Gastrocnemius medialis (tissue), 4 donors: ENCODE results near the gene ROR2. TPM values are rescaled to one million over a fixed set of nuclear protein-coding genes. Genes with fewer than 3 reads are reported as not detected.
"Not testable (repeated sequence)": the region's sequence is repeated elsewhere in the genome, so short reads cannot be mapped to it uniquely, and the experiment has no call there.

ENCODE experiments used
- ATAC-seq, 2 donors: fragments of 150-250 bp; one replicate each; pipeline ENCODE4 v1.9.1; 2016
- DNase-seq, 2 donors: peaks; one replicate each; pipeline ENCODE4 v3.0.0-alpha.2; 2019
- H3K27ac ChIP-seq, 4 donors: fragments of 200-600 bp; sonication (generic); 1 replicate in 1 of 4; 2 replicates in 3 of 4; pipeline ENCODE4 v1.5.1; 2016 to 2018; ENCODE audit warnings: mild to moderate bottlenecking in 2 of 4, moderate library complexity in 1 of 4
- H3K27me3 ChIP-seq, 3 donors: fragments of 200-600 bp; sonication (generic) in 2 of 3; 1 replicate in 1 of 3; 2 replicates in 2 of 3; pipeline versions ENCODE4 v1.5.1 to v1.6.0; 2016 to 2019; ENCODE audit warnings: mild to moderate bottlenecking in 1 of 3, moderate library complexity in 1 of 3
- H3K36me3 ChIP-seq, 2 donors: fragments of 200-600 bp; sonication (generic) in 1 of 2; one replicate each; pipeline ENCODE4 v1.5.1; 2017 to 2018
- H3K4me1 ChIP-seq, 2 donors: fragments of 200-600 bp; sonication (generic) in 1 of 2; one replicate each; pipeline ENCODE4 v1.5.1; 2016 to 2017; ENCODE audit warnings: mild to moderate bottlenecking in 2 of 2
- H3K4me3 ChIP-seq, 4 donors: fragments of 200-600 bp; sonication (generic) in 3 of 4; 1 replicate in 1 of 4; 2 replicates in 3 of 4; pipeline ENCODE4 v1.5.1; 2016 to 2019; ENCODE audit warnings: mild to moderate bottlenecking in 2 of 4
- H3K9me3 ChIP-seq, 3 donors: fragments of 200-600 bp; sonication (generic) in 2 of 3; 1 replicate in 1 of 3; 2 replicates in 2 of 3; pipeline ENCODE4 v1.5.1; 2016 to 2019
- POLR2A ChIP-seq, 2 donors: fragments of 450-650 bp; IDR thresholded peaks; one replicate each; pipeline ENCODE4 v1.6.1; 2017; ENCODE audit warnings: antibody characterized with exemption in 2 of 2, mild to moderate bottlenecking in 2 of 2, moderate library complexity in 2 of 2
- in situ Hi-C, 4 donors: fragments of 200-750 bp; cut with MboI; loops; one replicate each; pipeline versions ENCODE4 v1.15.0 to v1.8.0; 2017; ENCODE audit warnings: low sequenced_read_pairs in 4 of 4
- intact Hi-C: fragments of 100-400 bp; cut with DNase I; formaldehyde crosslinking; loops from one replicate; pipeline ENCODE4 v1.15.1; 2023; ENCODE audit warnings: low total_unique reads
- total RNA-seq, 4 donors: library from RNA; depleted of rRNA; stranded (reverse); fragments of >200 nt; gene quantifications; one replicate each; pipeline versions ENCODE4 v1.1.0 to v1.2.3, GENCODE V29; 2016
- TF ChIP-seq, protein P1 (sequence below), 5 experiments: fragments of 450-650 bp in 3 of 5; fragments of 200-600 bp in 2 of 5; sonication (generic) in 2 of 5; IDR thresholded peaks in 4 of 5; conservative IDR thresholded peaks in 1 of 5; 1 replicate in 4 of 5; 2 replicates in 1 of 5; pipeline ENCODE4 v1.5.1; 2016 to 2019; ENCODE audit warnings: antibody characterized with exemption in 5 of 5, mild to moderate bottlenecking in 3 of 5, moderate library complexity in 3 of 5

Gene ROR2
- total RNA-seq, 4 donors from 2014 or later: 0.15 to 1.2 (median 0.61) TPM

DNA sequence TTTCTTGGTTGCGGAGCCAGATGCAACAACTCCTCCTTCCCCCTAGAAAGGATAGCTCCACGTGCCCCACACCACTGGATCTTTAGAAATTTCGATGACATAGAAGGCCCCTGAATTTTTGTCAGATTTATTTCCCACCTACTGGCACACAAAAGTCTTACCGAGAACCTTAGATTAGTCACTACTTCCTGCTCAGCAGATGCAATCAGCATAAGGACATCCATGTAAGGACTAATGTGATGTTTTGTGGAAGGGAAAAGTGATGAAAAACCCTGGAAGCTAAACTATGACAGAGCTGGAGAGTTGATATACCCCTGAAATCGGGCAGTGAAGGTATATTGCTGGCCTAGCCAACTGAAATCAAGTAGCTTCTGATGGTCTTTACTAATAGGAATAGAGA is 400.9 kb downstream of the ROR2 start:
- Histone ChIP-seq H3K4me3 (no peak overlapping the region), H3K9me3 (no peaks in the 10 kb centered on the region), H3K27ac (no peak overlapping the region), H3K36me3 (no peaks in the 10 kb centered on the region), H3K4me1 (no peaks in the 10 kb centered on the region), H3K27me3 (no peaks in the 10 kb centered on the region)
- intact Hi-C loops: no loop called here
- no peak for DNase-seq
- in situ Hi-C loops: no loop called here
- ATAC-seq: no peak
- no peak for TF ChIP-seq POLR2A (IDR thresholded peaks at IDR 0.05)
- TF ChIP-seq, protein P1, sequence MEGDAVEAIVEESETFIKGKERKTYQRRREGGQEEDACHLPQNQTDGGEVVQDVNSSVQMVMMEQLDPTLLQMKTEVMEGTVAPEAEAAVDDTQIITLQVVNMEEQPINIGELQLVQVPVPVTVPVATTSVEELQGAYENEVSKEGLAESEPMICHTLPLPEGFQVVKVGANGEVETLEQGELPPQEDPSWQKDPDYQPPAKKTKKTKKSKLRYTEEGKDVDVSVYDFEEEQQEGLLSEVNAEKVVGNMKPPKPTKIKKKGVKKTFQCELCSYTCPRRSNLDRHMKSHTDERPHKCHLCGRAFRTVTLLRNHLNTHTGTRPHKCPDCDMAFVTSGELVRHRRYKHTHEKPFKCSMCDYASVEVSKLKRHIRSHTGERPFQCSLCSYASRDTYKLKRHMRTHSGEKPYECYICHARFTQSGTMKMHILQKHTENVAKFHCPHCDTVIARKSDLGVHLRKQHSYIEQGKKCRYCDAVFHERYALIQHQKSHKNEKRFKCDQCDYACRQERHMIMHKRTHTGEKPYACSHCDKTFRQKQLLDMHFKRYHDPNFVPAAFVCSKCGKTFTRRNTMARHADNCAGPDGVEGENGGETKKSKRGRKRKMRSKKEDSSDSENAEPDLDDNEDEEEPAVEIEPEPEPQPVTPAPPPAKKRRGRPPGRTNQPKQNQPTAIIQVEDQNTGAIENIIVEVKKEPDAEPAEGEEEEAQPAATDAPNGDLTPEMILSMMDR (IDR thresholded peaks at IDR 0.05 in 4 of 5, conservative IDR thresholded peaks at IDR 0.05 in 1 of 5): no peak

DNA sequence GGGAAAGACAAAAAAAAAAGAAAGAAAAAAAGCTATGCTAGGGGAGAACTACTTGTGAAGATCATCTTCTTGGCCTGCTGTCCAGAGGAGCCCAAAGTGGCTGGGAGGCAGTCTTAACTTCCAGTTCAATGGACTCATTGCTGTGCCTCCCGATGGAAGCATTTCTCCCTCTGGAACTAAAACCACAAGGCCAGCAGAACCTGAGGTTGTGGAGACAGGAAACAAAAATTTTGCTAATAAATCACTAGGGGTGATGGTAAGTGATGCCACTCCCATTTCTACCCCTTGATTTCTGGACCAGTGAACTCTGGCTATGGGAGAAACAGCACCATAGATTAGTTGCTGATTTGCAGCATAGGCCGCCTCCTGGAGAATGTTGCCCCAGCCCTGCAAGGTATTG is 402.9 kb downstream of the ROR2 start:
- TF ChIP-seq, protein P1 (IDR thresholded peaks at IDR 0.05 in 4 of 5, conservative IDR thresholded peaks at IDR 0.05 in 1 of 5): no peak
- in situ Hi-C loops: no loop called here

DNA sequence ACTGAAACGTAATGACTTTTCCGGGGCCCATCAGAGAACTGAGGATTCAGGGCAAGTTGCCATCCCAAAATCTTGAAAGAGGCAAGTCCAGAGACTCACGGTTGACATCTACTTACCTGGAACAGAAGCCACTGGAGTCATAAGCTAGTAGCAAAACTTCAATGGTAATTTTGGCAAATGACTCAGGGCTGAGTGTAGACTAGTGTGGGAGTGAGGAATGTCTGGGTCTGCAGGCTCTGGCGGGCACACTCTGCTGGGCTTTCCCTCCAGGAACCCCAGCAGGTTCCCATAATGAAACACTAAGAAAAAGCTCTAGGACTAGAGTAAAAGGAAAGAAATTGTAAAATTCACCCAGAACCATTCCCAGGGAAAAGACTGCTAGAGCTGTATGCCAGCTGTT is 403.5 kb downstream of the ROR2 start:
- ATAC-seq: no peak
- TF ChIP-seq POLR2A (IDR thresholded peaks at IDR 0.05): no peak
- TF ChIP-seq, protein P1 (IDR thresholded peaks at IDR 0.05 in 4 of 5, conservative IDR thresholded peaks at IDR 0.05 in 1 of 5): no peak
- Histone ChIP-seq H3K4me1 (no peaks in the 10 kb centered on the region), H3K9me3 (no peaks in the 10 kb centered on the region), H3K36me3 (no peaks in the 10 kb centered on the region), H3K27me3 (no peaks in the 10 kb centered on the region), H3K27ac (no peak overlapping the region), H3K4me3 (no peak overlapping the region)
- DNase-seq: no peak
- intact Hi-C loops: no loop called here
- in situ Hi-C loops: no loop called here

More for the DNA sequence above, 402.9 kb downstream of the ROR2 start:
- Histone ChIP-seq H3K27ac (no peak overlapping the region), H3K4me3 (no peak overlapping the region), H3K4me1 (no peaks in the 10 kb centered on the region), H3K36me3 (no peaks in the 10 kb centered on the region), H3K9me3 (no peaks in the 10 kb centered on the region), H3K27me3 (no peaks in the 10 kb centered on the region)
- intact Hi-C loops: no loop called here
- ATAC-seq (no peak), DNase-seq (no peak)

DNA sequence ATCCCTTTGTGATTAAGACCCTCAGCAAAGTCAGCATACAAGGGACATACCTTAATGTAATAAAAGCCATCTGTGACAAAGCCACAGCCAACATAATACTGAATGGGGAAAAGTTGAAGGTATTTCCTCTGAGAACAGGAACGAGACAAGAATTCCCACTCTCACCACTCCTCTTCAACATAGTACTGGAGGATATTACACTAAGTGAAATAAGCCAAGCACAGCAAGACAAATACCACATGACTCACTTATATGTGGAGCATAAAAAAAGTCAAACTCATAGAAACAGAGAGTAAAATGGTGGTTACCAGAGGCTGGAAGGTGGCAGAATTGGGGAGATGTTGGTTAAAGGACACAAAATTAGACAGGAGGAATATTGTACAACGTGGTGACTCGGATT is 408.3 kb downstream of the ROR2 start:
- Histone ChIP-seq H3K9me3 (no peaks in the 10 kb centered on the region), H3K27ac (no peak overlapping the region), H3K4me1 (no peaks in the 10 kb centered on the region), H3K27me3 (no peaks in the 10 kb centered on the region), H3K4me3 (no peak overlapping the region), H3K36me3 (no peaks in the 10 kb centered on the region)
- in situ Hi-C loops: no loop called here
- intact Hi-C loops: no loop called here
- no peak for DNase-seq
- TF ChIP-seq, protein P1 (IDR thresholded peaks at IDR 0.05 in 4 of 5, conservative IDR thresholded peaks at IDR 0.05 in 1 of 5): no peak
- no peak for TF ChIP-seq POLR2A (IDR thresholded peaks at IDR 0.05)
- no peak for ATAC-seq

DNA sequence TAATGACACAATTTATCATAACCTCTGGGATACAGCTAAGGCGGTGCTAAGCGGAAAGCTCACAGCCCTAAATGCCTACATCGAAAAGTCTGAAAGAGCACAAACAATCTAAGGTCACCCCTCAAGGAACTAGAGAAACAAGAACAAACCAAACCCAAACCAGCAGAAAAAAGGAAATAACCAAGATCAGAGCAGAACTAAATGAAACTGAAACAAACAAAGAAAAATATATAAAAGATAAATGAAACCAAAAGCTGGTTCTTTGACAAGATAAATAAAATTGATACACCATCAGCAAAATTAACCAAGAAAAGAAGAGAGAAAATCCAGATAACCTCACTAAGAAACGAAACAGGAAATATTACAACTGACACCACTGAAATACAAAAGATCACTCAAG is 409.5 kb downstream of the ROR2 start:
- H3K4me1 ChIP-seq, H3K9me3 ChIP-seq, intact Hi-C loops, H3K27me3 ChIP-seq, H3K27ac ChIP-seq, ATAC-seq, DNase-seq, H3K36me3 ChIP-seq, H3K4me3 ChIP-seq, in situ Hi-C loops: not testable (repeated sequence)
